Measurements from ENCODE around the gene DCAF11. TPM values are rescaled to one million over a fixed set of nuclear protein-coding genes. Genes with fewer than 3 reads are reported as not detected.

DCAF11 gene
- total and polyA plus RNA-seq, 2 of the 13 experiments (the other 11 are each of a cell fraction or from before 2014, with no cell fraction given) = 150 to 257 TPM

DNA sequence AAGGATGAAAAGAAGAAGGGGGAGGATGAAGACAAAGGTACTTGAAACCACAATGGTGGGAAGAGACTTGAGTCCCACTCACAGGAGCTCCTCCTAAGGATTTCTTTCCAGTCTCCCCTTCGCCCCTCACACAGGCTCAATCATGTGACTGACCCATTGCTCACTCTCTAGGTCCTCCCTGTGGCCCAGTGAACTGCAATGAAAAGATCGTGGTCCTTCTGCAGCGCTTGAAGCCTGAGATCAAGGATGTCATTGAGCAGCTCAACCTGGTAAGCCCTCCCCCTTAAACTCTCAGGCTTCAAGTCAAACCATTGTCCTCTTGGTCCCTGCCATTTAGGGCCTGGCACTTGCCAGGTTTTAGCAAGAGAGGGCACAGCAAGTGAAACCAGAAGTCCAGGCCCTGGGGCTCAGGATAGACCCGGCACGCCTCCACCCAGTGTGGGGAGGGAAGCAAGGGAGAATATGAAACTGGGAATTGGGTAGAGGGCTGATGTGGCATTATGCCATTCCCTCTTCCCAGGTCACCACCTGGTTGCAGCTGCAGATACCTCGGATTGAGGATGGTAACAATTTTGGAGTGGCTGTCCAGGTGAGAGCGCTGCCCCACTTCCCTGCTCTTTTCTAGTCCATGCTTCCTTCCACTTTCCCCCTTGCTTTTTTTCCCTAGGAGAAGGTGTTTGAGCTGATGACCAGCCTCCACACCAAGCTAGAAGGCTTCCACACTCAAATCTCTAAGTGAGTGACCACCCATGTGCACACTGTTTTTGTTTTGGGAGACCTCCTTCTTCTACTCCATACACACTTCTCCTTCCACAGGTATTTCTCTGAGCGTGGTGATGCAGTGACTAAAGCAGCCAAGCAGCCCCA is 23.2 kb downstream of the DCAF11 start:
- TSS peak; percentile 61 for BruUV-seq (replicated peaks)
- Histone ChIP-seq H3K36me3 (replicated peaks in 1 of 2; ENCODE audit: control insufficient read depth in 1 of 2, insufficient read depth in 2 of 2, low read length in 2 of 2) (peaks cover 17 to 26% of the 10 kb centered on the region in 2 experiments), H3K27me3 (ENCODE audit: control insufficient read depth in 1 of 2, insufficient read depth in 2 of 2, low read length in 2 of 2) (no peaks in the 10 kb centered on the region; a peak in 1 of 5 replicates), H3K27ac (ENCODE audit: extremely low read length, insufficient read depth, low read length) (peak overlapping the region; percentile 75), H3K9me3 (ENCODE audit: low read length) (no peaks in the 10 kb centered on the region), H3K4me2 (ENCODE audit: low read depth, low read length) (peak overlapping the region; percentile 97), H3K4me1 (ENCODE audit: insufficient read depth, low read length) (peaks cover 59% of the 10 kb centered on the region), H3K9ac (ENCODE audit: insufficient read depth, low read depth, low read length) (peak overlapping the region; percentile 94), H4K20me1 (ENCODE audit: insufficient read depth, low read length) (peaks cover 11% of the 10 kb centered on the region), H3K79me2 (ENCODE audit: insufficient read depth, low read length) (peaks cover 44% of the 10 kb centered on the region), H2AFZ (ENCODE audit: low read length) (no peak overlapping the region), H3K4me3 (replicated peaks in 1 of 3; ENCODE audit: insufficient read depth in 1 of 3, low read depth in 2 of 3, low read length in 3 of 3) (peak overlapping the region; percentile 91 to 98 (median 93); a peak in 4 of 6 replicates)
- DNase-seq (ENCODE audit: low spot score) (no peak), ATAC-seq (no peak), FAIRE-seq (no peak)
- in situ Hi-C loops (cut with HindIII; ENCODE audit: extremely low pct_ligation_motif_present, low pct_unique_long_range_greater_than_20kb) = loop anchor here (25.0 kb wide), 1 partner anchor 825 kb away; the partner anchor contains the start of genes BCL2L2, PABPN1 and PPP1R3E
- intact Hi-C loops (cut with micrococcal nuclease; ENCODE audit: unreplicated experiment) = no loop called here
- CTCF ChIA-PET (ENCODE audit: low intra/inter-chr PET ratio, low total read pairs) = no interaction called here
- POLR2A ChIA-PET = interaction anchor here (0.9 to 22.7 kb wide), 15 partner anchors 9 to 1043 kb away, joined by 3 to 977 read pairs (median 27); partner anchors contain the start of genes ACIN1, C14orf119, CHMP4A and CIDEB
- 92% methylated on average over 8 of the region's 8 CpGs for WGBS (ENCODE audit: low lambda C conversion rate)
- TF ChIP-seq, protein P1, sequence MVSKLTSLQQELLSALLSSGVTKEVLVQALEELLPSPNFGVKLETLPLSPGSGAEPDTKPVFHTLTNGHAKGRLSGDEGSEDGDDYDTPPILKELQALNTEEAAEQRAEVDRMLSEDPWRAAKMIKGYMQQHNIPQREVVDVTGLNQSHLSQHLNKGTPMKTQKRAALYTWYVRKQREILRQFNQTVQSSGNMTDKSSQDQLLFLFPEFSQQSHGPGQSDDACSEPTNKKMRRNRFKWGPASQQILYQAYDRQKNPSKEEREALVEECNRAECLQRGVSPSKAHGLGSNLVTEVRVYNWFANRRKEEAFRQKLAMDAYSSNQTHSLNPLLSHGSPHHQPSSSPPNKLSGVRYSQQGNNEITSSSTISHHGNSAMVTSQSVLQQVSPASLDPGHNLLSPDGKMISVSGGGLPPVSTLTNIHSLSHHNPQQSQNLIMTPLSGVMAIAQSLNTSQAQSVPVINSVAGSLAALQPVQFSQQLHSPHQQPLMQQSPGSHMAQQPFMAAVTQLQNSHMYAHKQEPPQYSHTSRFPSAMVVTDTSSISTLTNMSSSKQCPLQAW (CRISPR knock-in tag; IDR thresholded peaks at IDR 0.05) = no peak
- TF ChIP-seq ZNF720 (CRISPR knock-in tag; IDR thresholded peaks at IDR 0.05) (no peak), HMG20B (CRISPR knock-in tag; conservative IDR thresholded peaks at IDR 0.05) (no peak), NFRKB (IDR thresholded peaks at IDR 0.05) (no peak), NFKBIZ (CRISPR knock-in tag; IDR thresholded peaks at IDR 0.05) (no peak), PRPF4 (IDR thresholded peaks at IDR 0.05; ENCODE audit: low read depth, low read length, poor library complexity, severe bottlenecking) (no peak), ZNF383 (CRISPR knock-in tag; IDR thresholded peaks at IDR 0.05; ENCODE audit: borderline replicate concordance) (no peak), SAFB2 (CRISPR knock-in tag; IDR thresholded peaks at IDR 0.05; ENCODE audit: borderline replicate concordance, low read depth) (no peak; the same call in 1 of the 2 replicates), ZNF343 (CRISPR knock-in tag; IDR thresholded peaks at IDR 0.05) (no peak), ZNF781 (CRISPR knock-in tag; IDR thresholded peaks at IDR 0.05; ENCODE audit: borderline replicate concordance, not compliant biosample characterization) (peak; percentile 30), NFYB (CRISPR knock-in tag; IDR thresholded peaks at IDR 0.05) (0 out of 2 replicates have a peak, but pooled peaks have one; percentile 16), ZNF780A (CRISPR knock-in tag; IDR thresholded peaks at IDR 0.05) (no peak), ZNF75D (CRISPR knock-in tag; IDR thresholded peaks at IDR 0.05; ENCODE audit: borderline replicate concordance) (no peak), HHEX (CRISPR knock-in tag; IDR thresholded peaks at IDR 0.05) (no peak), ZNF282 (IDR thresholded peaks at IDR 0.05; ENCODE audit: partially characterized antibody) (no peak)
- TF ChIP-seq, protein P2, sequence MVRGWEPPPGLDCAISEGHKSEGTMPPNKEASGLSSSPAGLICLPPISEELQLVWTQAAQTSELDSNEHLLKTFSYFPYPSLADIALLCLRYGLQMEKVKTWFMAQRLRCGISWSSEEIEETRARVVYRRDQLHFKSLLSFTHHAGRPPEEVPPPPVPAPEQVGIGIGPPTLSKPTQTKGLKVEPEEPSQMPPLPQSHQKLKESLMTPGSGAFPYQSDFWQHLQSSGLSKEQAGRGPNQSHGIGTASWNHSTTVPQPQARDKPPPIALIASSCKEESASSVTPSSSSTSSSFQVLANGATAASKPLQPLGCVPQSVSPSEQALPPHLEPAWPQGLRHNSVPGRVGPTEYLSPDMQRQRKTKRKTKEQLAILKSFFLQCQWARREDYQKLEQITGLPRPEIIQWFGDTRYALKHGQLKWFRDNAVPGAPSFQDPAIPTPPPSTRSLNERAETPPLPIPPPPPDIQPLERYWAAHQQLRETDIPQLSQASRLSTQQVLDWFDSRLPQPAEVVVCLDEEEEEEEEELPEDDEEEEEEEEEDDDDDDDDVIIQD (CRISPR knock-in tag; IDR thresholded peaks at IDR 0.05; ENCODE audit: low read depth) = no peak; the same call in 1 of the 2 replicates
- TF ChIP-seq, protein P3, sequence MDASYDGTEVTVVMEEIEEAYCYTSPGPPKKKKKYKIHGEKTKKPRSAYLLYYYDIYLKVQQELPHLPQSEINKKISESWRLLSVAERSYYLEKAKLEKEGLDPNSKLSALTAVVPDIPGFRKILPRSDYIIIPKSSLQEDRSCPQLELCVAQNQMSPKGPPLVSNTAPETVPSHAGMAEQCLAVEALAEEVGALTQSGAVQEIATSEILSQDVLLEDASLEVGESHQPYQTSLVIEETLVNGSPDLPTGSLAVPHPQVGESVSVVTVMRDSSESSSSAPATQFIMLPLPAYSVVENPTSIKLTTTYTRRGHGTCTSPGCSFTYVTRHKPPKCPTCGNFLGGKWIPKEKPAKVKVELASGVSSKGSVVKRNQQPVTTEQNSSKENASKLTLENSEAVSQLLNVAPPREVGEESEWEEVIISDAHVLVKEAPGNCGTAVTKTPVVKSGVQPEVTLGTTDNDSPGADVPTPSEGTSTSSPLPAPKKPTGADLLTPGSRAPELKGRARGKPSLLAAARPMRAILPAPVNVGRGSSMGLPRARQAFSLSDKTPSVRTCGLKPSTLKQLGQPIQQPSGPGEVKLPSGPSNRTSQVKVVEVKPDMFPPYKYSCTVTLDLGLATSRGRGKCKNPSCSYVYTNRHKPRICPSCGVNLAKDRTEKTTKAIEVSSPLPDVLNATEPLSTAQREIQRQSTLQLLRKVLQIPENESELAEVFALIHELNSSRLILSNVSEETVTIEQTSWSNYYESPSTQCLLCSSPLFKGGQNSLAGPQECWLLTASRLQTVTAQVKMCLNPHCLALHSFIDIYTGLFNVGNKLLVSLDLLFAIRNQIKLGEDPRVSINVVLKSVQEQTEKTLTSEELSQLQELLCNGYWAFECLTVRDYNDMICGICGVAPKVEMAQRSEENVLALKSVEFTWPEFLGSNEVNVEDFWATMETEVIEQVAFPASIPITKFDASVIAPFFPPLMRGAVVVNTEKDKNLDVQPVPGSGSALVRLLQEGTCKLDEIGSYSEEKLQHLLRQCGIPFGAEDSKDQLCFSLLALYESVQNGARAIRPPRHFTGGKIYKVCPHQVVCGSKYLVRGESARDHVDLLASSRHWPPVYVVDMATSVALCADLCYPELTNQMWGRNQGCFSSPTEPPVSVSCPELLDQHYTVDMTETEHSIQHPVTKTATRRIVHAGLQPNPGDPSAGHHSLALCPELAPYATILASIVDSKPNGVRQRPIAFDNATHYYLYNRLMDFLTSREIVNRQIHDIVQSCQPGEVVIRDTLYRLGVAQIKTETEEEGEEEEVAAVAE (CRISPR knock-in tag; IDR thresholded peaks at IDR 0.05; ENCODE audit: borderline replicate concordance) = no peak
